ENCODE data around the gene GPR65.

The GPR65 gene, protein sequence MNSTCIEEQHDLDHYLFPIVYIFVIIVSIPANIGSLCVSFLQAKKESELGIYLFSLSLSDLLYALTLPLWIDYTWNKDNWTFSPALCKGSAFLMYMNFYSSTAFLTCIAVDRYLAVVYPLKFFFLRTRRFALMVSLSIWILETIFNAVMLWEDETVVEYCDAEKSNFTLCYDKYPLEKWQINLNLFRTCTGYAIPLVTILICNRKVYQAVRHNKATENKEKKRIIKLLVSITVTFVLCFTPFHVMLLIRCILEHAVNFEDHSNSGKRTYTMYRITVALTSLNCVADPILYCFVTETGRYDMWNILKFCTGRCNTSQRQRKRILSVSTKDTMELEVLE

DNA sequence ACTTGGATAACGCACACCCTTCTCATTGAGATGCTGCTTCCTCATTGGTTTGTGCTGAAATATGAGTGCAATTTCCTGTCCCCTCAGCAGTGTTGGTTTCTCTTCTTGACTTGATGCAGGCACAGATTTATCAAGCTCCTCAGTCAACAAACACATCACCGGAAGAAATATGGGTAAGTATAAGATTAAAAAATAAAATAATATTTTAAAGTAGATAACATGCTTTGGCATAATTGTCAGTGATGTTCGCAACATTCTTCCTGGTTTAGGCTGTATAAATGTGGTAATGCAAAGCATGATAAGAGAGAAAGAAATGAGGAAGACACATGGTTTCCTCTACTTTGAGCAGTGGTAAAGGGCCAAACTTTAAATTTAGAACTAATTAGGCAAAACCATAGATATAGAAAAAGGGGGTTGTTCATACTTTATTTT, at the start of gene GPR65:
Gene GPR65 (plus strand): TSS at position 86 of the 432 bp plus-strand sequence. CDS start 5,713 bp downstream, outside the sequence.
- no peak for FAIRE-seq

DNA sequence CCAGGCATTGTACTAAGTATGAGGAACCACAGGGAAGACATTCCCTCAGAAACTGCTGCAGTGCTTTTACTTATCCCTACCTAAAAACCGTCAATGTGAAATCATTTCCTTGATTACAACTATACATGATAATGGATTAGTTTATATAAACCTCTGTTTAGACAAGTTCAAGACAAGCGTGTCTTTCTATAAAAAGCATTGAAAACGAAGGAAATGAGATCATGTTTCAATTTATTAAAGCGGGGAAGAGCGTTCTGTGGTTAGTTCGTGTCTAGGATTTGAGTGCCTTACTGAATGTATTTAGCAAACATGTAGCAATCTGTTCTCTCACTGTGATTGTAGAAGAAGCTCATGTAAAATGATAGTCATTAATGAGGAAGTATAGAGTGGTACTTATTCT, 49.4 kb upstream of the GPR65 start:
- no peak for FAIRE-seq
- no peak for DNase-seq (ENCODE audit: low spot score)

More for the DNA sequence above, at the start of gene GPR65:
- no peak for DNase-seq (ENCODE audit: low spot score)

DNA sequence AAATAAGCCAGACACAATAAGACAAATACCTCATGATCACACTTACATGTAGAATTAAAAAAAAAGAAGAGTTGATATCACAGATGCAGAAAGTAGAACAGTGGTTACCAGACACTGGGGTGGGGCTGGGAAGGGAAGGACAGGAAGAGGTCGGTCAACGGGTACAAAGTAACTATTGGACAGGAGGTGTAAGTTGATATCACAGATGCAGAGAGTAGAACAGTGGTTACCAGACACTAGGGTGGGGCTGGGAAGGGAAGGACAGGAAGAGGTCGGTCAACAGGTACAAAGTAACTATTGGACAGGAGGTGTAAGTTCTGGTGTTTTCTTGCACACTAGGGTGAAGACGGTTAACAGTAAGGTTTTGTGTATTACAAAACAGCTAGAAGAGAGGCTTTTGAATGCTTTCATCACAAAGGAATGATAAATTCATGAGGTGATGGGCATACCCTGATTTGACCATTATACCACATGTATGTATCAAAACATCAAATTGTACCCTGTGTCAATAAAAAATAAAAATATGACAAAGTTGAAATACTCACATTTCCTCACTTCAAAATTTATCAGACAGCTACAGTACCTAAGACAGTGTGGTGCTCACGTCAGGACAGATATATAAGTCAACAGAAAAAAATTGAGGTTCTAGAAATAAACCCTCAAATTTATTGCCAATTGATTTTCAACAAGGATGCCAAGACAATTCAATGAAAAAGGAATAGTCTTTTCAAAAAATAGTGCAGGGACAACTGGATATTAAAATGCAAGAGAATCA, 44.7 kb upstream of the GPR65 start:
- no peak for FAIRE-seq

DNA sequence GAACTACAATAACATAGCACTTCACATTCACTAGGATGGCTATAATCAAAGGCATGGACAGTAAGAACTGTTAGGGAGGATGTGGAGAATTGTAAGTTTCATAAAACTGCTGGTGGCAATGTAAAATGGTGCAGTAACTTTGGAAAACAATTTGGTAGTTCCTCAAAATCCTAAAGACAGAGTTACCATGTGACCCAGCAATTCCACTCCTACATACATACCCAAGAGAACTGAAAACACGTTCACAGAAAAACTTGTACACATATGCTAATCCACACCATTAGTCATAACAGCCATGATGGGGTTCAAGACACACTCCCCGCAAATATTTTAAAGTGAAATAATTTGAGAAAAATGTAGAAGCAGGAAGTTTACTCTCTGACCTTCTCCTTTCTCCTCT, 43.7 kb upstream of the GPR65 start:
- FAIRE-seq (no peak), DNase-seq (ENCODE audit: low spot score) (no peak)

More for the DNA sequence above, 44.7 kb upstream of the GPR65 start:
- no peak for DNase-seq (ENCODE audit: low spot score)

DNA sequence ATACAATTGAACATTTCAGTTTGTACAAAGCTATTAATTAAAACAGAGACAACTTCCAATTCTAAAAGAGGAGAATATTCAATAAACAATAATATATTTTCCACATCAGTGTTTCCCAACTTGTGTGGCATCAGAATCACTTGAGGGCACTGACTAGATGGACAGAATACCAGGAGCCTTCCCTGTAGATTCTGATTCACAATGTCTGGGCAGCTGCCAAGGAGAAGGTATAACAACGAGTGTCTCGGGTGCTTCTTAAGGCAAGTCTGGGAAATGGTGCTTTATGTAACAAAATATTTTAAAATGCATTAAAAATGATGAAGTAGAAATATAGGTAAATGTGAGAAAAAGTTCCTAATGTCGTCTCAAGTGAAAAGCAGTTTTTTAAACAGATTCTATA, 38.1 kb upstream of the GPR65 start:
- FAIRE-seq (no peak), DNase-seq (ENCODE audit: low spot score) (no peak)

GRCh38 chr14:87967496-87967895, 37.4 kb upstream of the GPR65 start:
- FAIRE-seq = no peak
- DNase-seq (ENCODE audit: low spot score) = no peak

DNA sequence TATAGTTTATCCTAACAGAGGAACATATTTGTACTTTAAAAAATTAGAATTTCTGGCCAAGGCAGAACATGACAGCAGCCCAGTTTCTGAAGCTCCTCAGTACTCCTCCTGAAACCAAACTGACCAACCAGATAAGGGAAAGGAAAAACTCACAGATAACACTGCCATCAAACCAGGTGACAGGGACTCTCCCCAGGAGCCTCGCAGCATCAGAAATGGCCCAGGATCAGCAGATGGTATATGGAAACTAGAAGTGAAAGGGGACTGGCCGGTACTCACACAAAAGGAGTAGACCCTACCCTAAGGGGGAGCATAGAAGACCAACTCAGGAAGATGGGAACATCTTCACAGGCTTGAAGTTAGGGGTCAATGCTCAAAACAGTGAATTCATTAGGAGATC, 33.9 kb upstream of the GPR65 start:
- no peak for FAIRE-seq

DNA sequence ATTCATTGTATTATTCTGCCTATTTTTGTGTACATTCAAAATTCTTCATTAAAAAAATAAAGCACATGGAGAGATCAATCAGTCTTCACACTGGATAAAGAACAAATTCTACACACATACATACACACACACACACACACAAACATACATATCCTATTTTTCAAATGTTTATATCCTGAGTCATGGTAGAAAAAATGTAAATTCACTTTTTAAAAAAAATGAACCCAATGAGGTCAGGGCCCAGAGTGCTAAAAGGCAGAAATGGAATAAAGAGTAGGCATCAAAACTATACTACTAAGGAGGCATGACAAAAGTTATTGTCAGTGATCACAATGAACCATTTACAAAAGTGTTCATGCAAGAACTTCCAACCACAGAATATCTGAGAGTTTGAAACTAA, 29.3 kb upstream of the GPR65 start:
- FAIRE-seq (no peak), DNase-seq (ENCODE audit: low spot score) (no peak)

More for the DNA sequence above, 33.9 kb upstream of the GPR65 start:
- no peak for DNase-seq (ENCODE audit: low spot score)

- DNase-seq (ENCODE audit: low spot score) = no peak
- FAIRE-seq = no peak
These were observed 25.2 kb upstream of the GPR65 start for GRCh38 chr14:87979689-87980088.

DNA sequence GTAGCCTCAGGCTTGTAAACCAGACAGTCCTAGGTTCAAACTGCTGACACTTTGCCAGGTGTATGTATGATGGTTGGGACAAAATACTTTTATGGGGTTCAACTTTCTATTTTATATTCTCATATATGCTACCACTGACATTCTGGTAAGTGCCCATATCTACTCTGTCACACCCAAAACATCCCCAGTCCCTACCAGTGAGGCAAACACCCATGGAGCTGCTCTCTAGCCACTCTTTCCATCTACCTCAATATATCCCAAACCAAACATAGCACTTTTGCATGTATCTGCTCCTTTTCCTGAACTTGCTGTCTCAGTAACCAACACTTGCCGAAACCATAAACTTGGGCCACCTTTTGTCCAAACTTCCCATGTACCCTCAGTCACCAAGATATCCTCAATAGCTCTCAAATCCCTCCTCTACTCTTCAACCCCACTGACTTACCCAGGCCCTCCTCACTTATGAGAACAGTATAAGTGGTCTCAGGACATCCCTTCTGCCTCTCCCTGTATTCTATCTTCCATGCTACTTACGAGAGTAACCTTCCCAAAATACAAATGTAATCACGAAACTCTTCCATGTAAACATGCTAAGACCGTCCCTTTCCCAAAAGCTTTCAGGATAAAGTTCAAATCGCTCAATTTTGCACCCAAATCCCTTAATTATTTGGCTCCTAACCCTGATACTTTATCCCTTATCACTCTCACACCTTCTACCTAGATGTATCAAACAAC, 15.5 kb upstream of the GPR65 start:
- FAIRE-seq (no peak), DNase-seq (ENCODE audit: low spot score) (no peak)

- peak; percentile 32 for DNase-seq (ENCODE audit: low spot score)
- no peak for FAIRE-seq
These were observed 15.0 kb upstream of the GPR65 start for GRCh38 chr14:87989956-87990299.

DNA sequence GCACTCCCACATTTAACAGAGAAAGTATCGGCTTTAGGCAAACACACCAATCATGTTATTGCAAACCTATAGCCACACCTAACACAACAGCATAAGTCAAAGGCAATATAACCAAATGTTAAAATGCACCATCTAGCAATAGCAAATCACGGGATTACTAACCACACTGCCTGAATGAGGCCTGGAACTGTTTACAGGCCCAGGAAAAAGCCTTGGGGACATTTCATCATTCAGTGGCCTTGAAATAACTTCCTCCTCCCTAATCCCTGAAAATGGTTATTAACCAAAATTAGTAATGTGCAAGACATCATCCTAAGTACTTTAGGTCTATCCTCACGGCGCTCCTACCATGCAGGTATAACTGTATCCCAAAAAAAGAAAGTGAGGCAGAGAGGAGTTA, 14.3 kb upstream of the GPR65 start:
- DNase-seq (ENCODE audit: low spot score) (no peak), FAIRE-seq (peak; percentile 30)

DNA sequence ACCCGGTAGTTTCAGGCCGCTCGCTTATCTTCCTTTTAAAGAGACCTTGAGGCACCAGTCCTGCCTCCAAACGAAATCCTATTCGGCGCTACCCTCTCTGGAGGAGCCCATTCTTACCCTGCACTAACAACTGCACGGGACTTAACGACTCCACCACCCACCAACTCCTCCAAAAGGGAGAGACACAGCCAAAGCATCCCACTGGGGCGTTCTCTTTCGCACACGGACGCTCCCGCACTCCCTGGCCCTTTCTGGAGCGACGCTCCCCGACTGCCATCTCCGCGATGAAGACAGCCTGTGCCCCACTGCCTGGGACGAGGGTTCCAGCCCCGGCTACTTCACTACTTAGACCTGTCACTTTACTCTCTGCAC, 12.6 kb upstream of the GPR65 start:
- FAIRE-seq (no peak), DNase-seq (ENCODE audit: low spot score) (no peak)

DNA sequence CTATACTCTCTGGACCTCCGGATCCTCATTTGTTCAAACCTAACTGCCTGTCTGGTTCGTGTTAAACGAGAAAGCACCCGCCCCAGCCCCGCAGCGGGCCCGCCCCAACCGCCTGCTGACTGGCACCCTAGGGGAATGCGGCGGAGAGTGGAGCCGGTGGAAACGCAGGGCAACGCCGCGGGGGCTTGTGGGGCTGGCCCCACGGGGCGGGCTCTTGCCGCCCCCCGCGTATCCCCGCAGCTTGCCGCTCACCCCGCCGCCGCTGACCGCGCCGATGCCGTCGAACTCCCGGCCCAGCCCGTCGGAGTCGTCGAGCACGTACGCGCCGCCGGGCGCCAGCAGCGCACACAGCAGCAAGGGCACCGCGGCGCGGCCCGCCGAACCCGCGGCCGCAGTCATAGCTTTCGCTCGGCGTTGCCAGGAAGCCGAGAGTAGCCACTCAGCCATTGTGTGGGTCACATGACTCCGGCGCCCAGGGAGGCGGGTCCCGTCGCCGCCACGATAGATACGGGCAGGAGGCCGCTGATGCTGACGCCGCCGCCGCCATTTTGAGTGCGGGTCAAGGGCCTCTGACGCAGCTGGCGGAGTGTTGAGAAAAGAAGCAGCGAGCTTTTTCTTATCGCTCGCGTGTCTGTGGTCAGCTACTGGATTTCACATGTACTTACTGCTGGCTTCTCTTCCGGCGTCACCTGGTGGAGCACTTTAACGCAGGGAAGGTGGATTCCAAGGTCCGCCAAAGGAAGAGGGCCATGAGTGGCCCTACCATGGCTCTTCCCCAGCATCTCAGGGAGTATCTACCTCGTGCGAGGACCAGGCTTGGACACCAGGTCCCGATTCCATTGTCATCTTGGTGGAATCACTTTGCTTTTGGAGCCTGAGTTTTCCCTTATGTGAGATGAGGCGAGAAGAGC, 12.0 kb upstream of the GPR65 start, which contains the start of gene GALC:
Gene GALC (minus strand): TSS at position 465 of the 911 bp plus-strand sequence. CDS start 18 bp downstream, at position 447.
- peak; percentile 82 for FAIRE-seq

DNA sequence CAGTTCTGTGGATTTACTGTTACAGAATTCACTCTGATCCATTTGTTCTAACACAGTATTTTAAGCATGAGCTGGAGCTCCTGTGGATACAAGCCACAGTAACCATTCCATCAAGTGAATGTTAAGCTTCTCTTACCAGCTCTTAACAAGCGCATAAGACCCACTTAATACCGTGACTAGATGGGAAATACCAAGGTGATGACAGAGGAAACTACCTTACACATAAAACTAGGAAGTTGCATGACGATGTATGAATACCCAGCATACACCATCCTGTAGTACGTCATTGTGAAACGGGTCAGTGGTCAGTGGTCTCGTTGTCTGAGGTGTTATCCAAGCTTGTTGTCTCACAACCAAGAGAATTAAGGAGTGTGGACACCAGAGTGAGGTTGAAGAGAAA, 10.0 kb upstream of the GPR65 start:
- DNase-seq (ENCODE audit: low spot score) (no peak), FAIRE-seq (peak; percentile 88)

More for the DNA sequence above, 12.0 kb upstream of the GPR65 start, which contains the start of gene GALC:
- DNase-seq (ENCODE audit: low spot score) = peak; percentile 78

DNA sequence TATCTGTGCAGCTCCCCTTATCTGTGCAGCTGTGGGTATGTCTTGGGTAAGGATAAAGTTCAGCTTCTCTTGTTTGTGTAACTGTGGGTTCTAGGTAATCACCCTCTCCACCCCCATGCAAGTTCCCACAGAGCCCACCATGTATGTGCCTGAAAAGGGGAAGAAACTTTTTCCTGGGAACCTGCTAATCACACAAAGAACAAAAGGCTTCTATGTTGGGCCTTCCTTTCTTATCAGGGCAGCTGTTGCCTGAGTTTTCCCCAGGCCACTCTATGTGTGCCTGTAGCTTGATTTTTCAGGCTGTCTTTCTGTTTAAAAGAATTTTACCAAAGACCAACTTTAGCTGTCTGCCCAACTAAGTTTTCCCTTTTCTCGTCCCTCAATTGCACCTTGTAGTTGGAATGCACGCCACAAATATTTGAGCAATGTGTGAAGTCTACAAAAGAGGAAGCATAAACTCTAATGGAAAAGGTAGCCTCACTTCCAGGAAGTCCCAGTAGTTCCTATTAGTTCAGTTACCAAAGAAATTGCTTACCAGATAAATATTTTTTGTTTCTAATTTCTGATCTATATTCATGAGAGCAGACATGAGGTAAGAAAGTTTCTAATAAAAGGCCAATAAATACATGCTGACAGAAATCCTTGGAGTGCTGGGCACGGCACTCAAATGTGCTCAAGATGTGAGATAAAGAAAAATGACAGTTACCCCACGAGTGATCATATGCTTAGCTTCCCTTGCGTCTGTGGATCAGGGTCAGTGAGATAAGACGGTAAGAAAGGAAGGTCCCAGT, 9.2 kb upstream of the GPR65 start:
- FAIRE-seq = no peak

GRCh38 chr14:87996291-87996592, 8.7 kb upstream of the GPR65 start:
- no peak for FAIRE-seq
- no peak for DNase-seq (ENCODE audit: low spot score)

More for the DNA sequence above, 9.2 kb upstream of the GPR65 start:
- peak; percentile 20 for DNase-seq (ENCODE audit: low spot score)

GRCh38 chr14:87998482-87998881, 6.5 kb upstream of the GPR65 start:
- DNase-seq (ENCODE audit: low spot score) (no peak), FAIRE-seq (no peak)

DNA sequence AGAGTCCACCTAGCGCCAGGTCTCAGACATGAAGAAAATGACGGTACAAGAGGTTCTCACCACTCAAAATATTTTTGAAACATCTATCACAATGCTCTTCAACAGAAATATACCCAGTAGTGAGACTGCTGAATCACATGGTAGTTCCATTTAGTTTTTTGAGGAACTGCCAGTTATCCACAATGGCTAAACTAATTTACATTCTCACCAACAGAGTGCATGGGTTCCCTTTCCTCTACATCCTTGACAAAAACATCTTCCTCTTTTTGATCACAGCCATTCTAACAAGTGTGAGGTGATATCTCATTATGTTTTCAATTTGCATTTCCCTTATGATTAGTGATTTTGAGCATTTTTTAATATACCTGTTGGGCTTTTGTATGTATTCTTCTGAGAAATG, 5.7 kb upstream of the GPR65 start:
- DNase-seq (ENCODE audit: low spot score) (no peak), FAIRE-seq (no peak)

DNA sequence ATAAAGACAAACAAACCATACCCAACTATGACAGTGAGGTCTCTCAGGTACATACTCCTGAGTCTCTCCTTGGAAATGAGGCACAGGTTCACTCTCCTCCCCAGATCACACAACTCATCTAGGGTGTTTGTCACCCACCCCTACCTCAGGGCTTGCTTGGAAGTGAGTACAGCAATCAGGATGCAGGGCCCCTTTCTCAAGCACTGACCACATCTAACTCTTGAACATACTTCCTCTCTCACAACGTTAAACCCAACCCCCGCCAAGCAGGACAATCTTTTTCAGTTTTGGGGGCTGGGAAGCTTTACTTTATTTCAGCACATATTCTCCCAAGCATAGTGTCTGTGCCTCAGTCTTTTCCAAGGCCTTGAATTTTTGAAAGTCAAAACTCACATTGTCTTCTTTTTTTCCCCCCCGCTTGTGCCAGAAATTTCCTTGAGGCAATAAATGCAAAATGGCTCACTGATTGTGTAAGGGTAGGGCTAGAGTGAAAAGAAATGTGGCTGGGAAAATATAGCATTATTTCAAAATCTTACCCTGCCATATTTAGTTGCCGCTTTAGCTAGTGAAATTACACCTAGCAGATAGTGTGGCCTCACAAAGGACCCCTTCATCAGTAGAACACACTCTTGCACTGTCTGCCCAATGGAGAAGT, 2.4 kb upstream of the GPR65 start:
- FAIRE-seq (no peak), DNase-seq (ENCODE audit: low spot score) (no peak)
